ENCODE results near the gene AXIN1.

The AXIN1 gene

GRCh38 chr16:361872-362701 lies 9.6 kb upstream of the AXIN1 start:
- Histone ChIP-seq H3K27ac (ENCODE audit: low read depth in 2 of 2, low read length in 2 of 2) (no peak overlapping the region), H3K4me3 (ENCODE audit: low read length in 2 of 2) (no peak overlapping the region), H3K4me1 (ENCODE audit: control insufficient read depth in 2 of 2, insufficient read depth in 2 of 2, low read length in 2 of 2) (peaks cover 0 to 5% of the 10 kb centered on the region in 2 donors), H3K27me3 (ENCODE audit: control insufficient read depth in 2 of 2, insufficient read depth in 2 of 2, low read length in 2 of 2) (peaks cover 4 to 10% of the 10 kb centered on the region in 2 donors), H3K9me3 (ENCODE audit: control insufficient read depth in 2 of 2, low read length in 2 of 2) (no peaks in the 10 kb centered on the region), H3K9ac (ENCODE audit: low read depth in 1 of 2, low read length in 2 of 2) (no peak overlapping the region), H3K36me3 (ENCODE audit: control insufficient read depth in 2 of 2, insufficient read depth in 2 of 2, low read length in 2 of 2) (peaks cover 3 to 4% of the 10 kb centered on the region in 2 donors)

GRCh38 chr16:361341-361871 lies 8.9 kb upstream of the AXIN1 start:
- peaks cover 4 to 10% of the 10 kb centered on the region in 2 donors for H3K27me3 ChIP-seq (ENCODE audit: control insufficient read depth in 2 of 2, insufficient read depth in 2 of 2, low read length in 2 of 2)
- H3K4me3 ChIP-seq (ENCODE audit: low read length in 2 of 2), result no peak overlapping the region
- H3K36me3 ChIP-seq (ENCODE audit: control insufficient read depth in 2 of 2, insufficient read depth in 2 of 2, low read length in 2 of 2), result no peaks in the 10 kb centered on the region
- no peaks in the 10 kb centered on the region for H3K9me3 ChIP-seq (ENCODE audit: control insufficient read depth in 2 of 2, low read length in 2 of 2)
- H3K4me1 ChIP-seq (ENCODE audit: control insufficient read depth in 2 of 2, insufficient read depth in 2 of 2, low read length in 2 of 2), result peaks cover 0 to 5% of the 10 kb centered on the region in 2 donors
- no peak overlapping the region for H3K9ac ChIP-seq (ENCODE audit: low read depth in 1 of 2, low read length in 2 of 2)
- H3K27ac ChIP-seq (ENCODE audit: low read depth in 2 of 2, low read length in 2 of 2), result no peak overlapping the region

GRCh38 chr16:360698-361336 lies 8.3 kb upstream of the AXIN1 start:
- Histone ChIP-seq H3K9me3 (ENCODE audit: control insufficient read depth in 2 of 2, low read length in 2 of 2) (no peaks in the 10 kb centered on the region), H3K4me3 (ENCODE audit: low read length in 2 of 2) (no peak overlapping the region), H3K36me3 (ENCODE audit: control insufficient read depth in 2 of 2, insufficient read depth in 2 of 2, low read length in 2 of 2) (no peaks in the 10 kb centered on the region), H3K9ac (ENCODE audit: low read depth in 1 of 2, low read length in 2 of 2) (no peak overlapping the region), H3K27me3 (ENCODE audit: control insufficient read depth in 2 of 2, insufficient read depth in 2 of 2, low read length in 2 of 2) (peaks cover 4 to 10% of the 10 kb centered on the region in 2 donors), H3K4me1 (ENCODE audit: control insufficient read depth in 2 of 2, insufficient read depth in 2 of 2, low read length in 2 of 2) (peaks cover 0 to 5% of the 10 kb centered on the region in 2 donors), H3K27ac (ENCODE audit: low read depth in 2 of 2, low read length in 2 of 2) (no peak overlapping the region)

- Histone ChIP-seq H3K27me3 (ENCODE audit: control insufficient read depth in 2 of 2, insufficient read depth in 2 of 2, low read length in 2 of 2) (peaks cover 4 to 10% of the 10 kb centered on the region in 2 donors), H3K4me3 (ENCODE audit: low read length in 2 of 2) (no peak overlapping the region), H3K36me3 (ENCODE audit: control insufficient read depth in 2 of 2, insufficient read depth in 2 of 2, low read length in 2 of 2) (no peaks in the 10 kb centered on the region), H3K27ac (ENCODE audit: low read depth in 2 of 2, low read length in 2 of 2) (no peak overlapping the region), H3K9ac (ENCODE audit: low read depth in 1 of 2, low read length in 2 of 2) (no peak overlapping the region), H3K9me3 (ENCODE audit: control insufficient read depth in 2 of 2, low read length in 2 of 2) (no peaks in the 10 kb centered on the region), H3K4me1 (ENCODE audit: control insufficient read depth in 2 of 2, insufficient read depth in 2 of 2, low read length in 2 of 2) (peaks cover 0 to 5% of the 10 kb centered on the region in 2 donors)
These were observed 7.6 kb upstream of the AXIN1 start for GRCh38 chr16:359871-360697.

DNA sequence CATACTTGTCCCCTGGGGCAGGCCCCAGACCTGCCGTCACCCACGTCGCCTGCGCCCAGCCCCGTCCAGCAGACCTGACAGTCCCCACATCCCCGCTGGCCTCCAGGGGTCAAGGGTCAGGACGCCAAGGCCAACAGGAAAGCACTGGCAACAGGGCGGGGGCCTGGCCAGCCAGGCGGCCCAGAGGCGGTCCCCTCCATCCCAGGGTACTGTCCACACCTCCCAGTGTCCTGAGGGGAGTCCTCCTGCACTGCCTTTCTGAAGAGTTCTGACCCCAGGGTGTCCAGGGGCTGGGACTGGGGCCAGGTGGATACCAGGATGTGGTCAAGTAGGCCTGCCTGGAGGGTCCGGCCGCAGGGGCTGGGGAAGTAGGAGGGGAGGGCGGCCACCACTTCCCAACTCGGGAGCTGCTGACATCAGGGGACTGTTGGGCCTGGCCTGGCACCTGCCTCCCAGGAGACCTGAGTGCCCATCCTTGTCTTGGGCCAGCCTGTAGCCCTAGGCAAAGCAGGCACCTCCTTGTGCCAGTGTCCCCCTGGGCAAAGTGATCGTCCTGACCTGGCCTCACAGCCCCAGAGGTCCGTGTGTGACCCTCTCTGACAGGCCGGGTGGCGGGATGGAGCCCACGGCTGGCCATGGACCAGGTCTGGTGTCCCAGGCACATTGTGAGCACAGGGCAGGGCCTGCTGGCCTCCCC lies 6.7 kb upstream of the AXIN1 start:
- H3K4me1 ChIP-seq (ENCODE audit: control insufficient read depth in 2 of 2, insufficient read depth in 2 of 2, low read length in 2 of 2), result peaks cover 0 to 5% of the 10 kb centered on the region in 2 donors
- H3K4me3 ChIP-seq (ENCODE audit: low read length in 2 of 2), result no peak overlapping the region
- H3K9me3 ChIP-seq (ENCODE audit: control insufficient read depth in 2 of 2, low read length in 2 of 2), result no peaks in the 10 kb centered on the region
- H3K27me3 ChIP-seq (ENCODE audit: control insufficient read depth in 2 of 2, insufficient read depth in 2 of 2, low read length in 2 of 2), result peaks cover under 1 to 8% of the 10 kb centered on the region in 2 donors
- H3K36me3 ChIP-seq (ENCODE audit: control insufficient read depth in 2 of 2, insufficient read depth in 2 of 2, low read length in 2 of 2), result no peaks in the 10 kb centered on the region
- no peak overlapping the region for H3K9ac ChIP-seq (ENCODE audit: low read depth in 1 of 2, low read length in 2 of 2)
- no peak overlapping the region for H3K27ac ChIP-seq (ENCODE audit: low read depth in 2 of 2, low read length in 2 of 2)

GRCh38 chr16:356741-357140 lies 4.2 kb upstream of the AXIN1 start:
- H3K27ac ChIP-seq (ENCODE audit: low read depth in 2 of 2, low read length in 2 of 2), result no peak overlapping the region
- no peaks in the 10 kb centered on the region for H3K27me3 ChIP-seq (ENCODE audit: control insufficient read depth in 2 of 2, insufficient read depth in 2 of 2, low read length in 2 of 2)
- no peaks in the 10 kb centered on the region for H3K36me3 ChIP-seq (ENCODE audit: control insufficient read depth in 2 of 2, insufficient read depth in 2 of 2, low read length in 2 of 2)
- H3K9ac ChIP-seq (ENCODE audit: low read depth in 1 of 2, low read length in 2 of 2), result no peak overlapping the region
- peaks cover 5% of the 10 kb centered on the region in 2 donors for H3K4me1 ChIP-seq (ENCODE audit: control insufficient read depth in 2 of 2, insufficient read depth in 2 of 2, low read length in 2 of 2)
- H3K9me3 ChIP-seq (ENCODE audit: control insufficient read depth in 2 of 2, low read length in 2 of 2), result no peaks in the 10 kb centered on the region
- no peak overlapping the region for H3K4me3 ChIP-seq (ENCODE audit: low read length in 2 of 2)

GRCh38 chr16:354971-355461 lies 2.5 kb upstream of the AXIN1 start:
- Histone ChIP-seq H3K9ac (ENCODE audit: low read depth in 1 of 2, low read length in 2 of 2) (no peak overlapping the region), H3K36me3 (ENCODE audit: control insufficient read depth in 2 of 2, insufficient read depth in 2 of 2, low read length in 2 of 2) (peaks cover 0 to 5% of the 10 kb centered on the region in 2 donors), H3K27ac (ENCODE audit: low read depth in 2 of 2, low read length in 2 of 2) (no peak overlapping the region)

GRCh38 chr16:354291-354881 lies 1.9 kb upstream of the AXIN1 start:
- H3K27ac ChIP-seq (ENCODE audit: low read depth in 2 of 2, low read length in 2 of 2), result no peak overlapping the region
- peaks cover 15% of the 10 kb centered on the region in 2 donors for H3K4me1 ChIP-seq (ENCODE audit: control insufficient read depth in 2 of 2, insufficient read depth in 2 of 2, low read length in 2 of 2)
- H3K4me3 ChIP-seq (ENCODE audit: low read length in 2 of 2), result no peak overlapping the region
- H3K9ac ChIP-seq (ENCODE audit: low read depth in 1 of 2, low read length in 2 of 2), result no peak overlapping the region
- H3K27me3 ChIP-seq (ENCODE audit: control insufficient read depth in 2 of 2, insufficient read depth in 2 of 2, low read length in 2 of 2), result no peaks in the 10 kb centered on the region
- H3K36me3 ChIP-seq (ENCODE audit: control insufficient read depth in 2 of 2, insufficient read depth in 2 of 2, low read length in 2 of 2), result peaks cover 0 to 5% of the 10 kb centered on the region in 2 donors
- H3K9me3 ChIP-seq (ENCODE audit: control insufficient read depth in 2 of 2, low read length in 2 of 2), result no peaks in the 10 kb centered on the region

More at GRCh38 chr16:354971-355461, 2.5 kb upstream of the AXIN1 start:
- H3K9me3 ChIP-seq (ENCODE audit: control insufficient read depth in 2 of 2, low read length in 2 of 2), result no peaks in the 10 kb centered on the region
- no peaks in the 10 kb centered on the region for H3K27me3 ChIP-seq (ENCODE audit: control insufficient read depth in 2 of 2, insufficient read depth in 2 of 2, low read length in 2 of 2)
- H3K4me3 ChIP-seq (ENCODE audit: low read length in 2 of 2), result no peak overlapping the region
- peaks cover 14% of the 10 kb centered on the region in 2 donors for H3K4me1 ChIP-seq (ENCODE audit: control insufficient read depth in 2 of 2, insufficient read depth in 2 of 2, low read length in 2 of 2)
